Liver (tissue), 9 donors: Measurements from ENCODE around the gene CEACAM19. TPM values are rescaled to one million over a fixed set of nuclear protein-coding genes. Genes with fewer than 3 reads are reported as not detected.

ENCODE experiments used
- DNase-seq: peaks from one replicate; pipeline ENCODE4 v3.0.0-alpha.2; 2017; ENCODE audit warnings: low spot score
- H3K27ac ChIP-seq, 2 donors: one replicate each; pipeline ENCODE4 v1.7.0; 2013; ENCODE audit warnings: inconsistent platforms in 2 of 2, low read length in 2 of 2, control low read depth in 1 of 2, low read depth in 1 of 2, mild to moderate bottlenecking in 1 of 2
- H3K27me3 ChIP-seq, 4 donors: one replicate each; pipeline versions ENCODE4 v1.6.1 to v1.7.0; 2013; ENCODE audit warnings: low read length in 3 of 4, inconsistent platforms in 1 of 4, mild to moderate bottlenecking in 1 of 4, moderate library complexity in 1 of 4; ENCODE audit not compliant: control insufficient read depth in 4 of 4, insufficient read depth in 4 of 4
- H3K36me3 ChIP-seq, 4 donors: one replicate each; pipeline versions ENCODE4 v1.6.1 to v1.7.0; 2013; ENCODE audit warnings: low read length in 3 of 4, mild to moderate bottlenecking in 3 of 4, low read depth in 1 of 4, moderate library complexity in 1 of 4; ENCODE audit not compliant: control insufficient read depth in 4 of 4, insufficient read depth in 3 of 4
- H3K4me1 ChIP-seq, 4 donors: one replicate each; pipeline versions ENCODE4 v1.6.1 to v1.7.0; 2013; ENCODE audit warnings: low read length in 3 of 4, mild to moderate bottlenecking in 3 of 4, moderate library complexity in 1 of 4; ENCODE audit not compliant: control insufficient read depth in 4 of 4, insufficient read depth in 4 of 4
- H3K4me3 ChIP-seq, 3 donors: one replicate each; pipeline versions ENCODE4 v1.6.1 to v1.7.0; 2013; ENCODE audit warnings: low read length in 3 of 3, control low read depth in 1 of 3, low read depth in 1 of 3, mild to moderate bottlenecking in 1 of 3
- H3K9ac ChIP-seq, 2 donors: one replicate each; pipeline ENCODE4 v1.7.0; 2013; ENCODE audit warnings: low read length in 2 of 2, mild to moderate bottlenecking in 2 of 2, moderate library complexity in 2 of 2, control low read depth in 1 of 2, low read depth in 1 of 2
- H3K9me3 ChIP-seq, 4 donors: one replicate each; pipeline versions ENCODE4 v1.6.1 to v1.7.0; 2013; ENCODE audit warnings: low read length in 3 of 4; ENCODE audit not compliant: control insufficient read depth in 4 of 4
- CTCF ChIP-seq: fragments of 150-350 bp; IDR thresholded peaks from 2 replicates; pipeline ENCODE4 v1.5.1; 2017; ENCODE audit warnings: improper control_type of control experiment, low read depth, low read length; ENCODE audit not compliant: missing input control
- EGR1 ChIP-seq, 2 donors: IDR thresholded peaks; 2 replicates each; pipeline ENCODE4 v1.6.1; 2016 to 2018; ENCODE audit warnings: antibody characterized with exemption in 2 of 2, low read depth in 2 of 2
- FOXA1 ChIP-seq: IDR thresholded peaks from 2 replicates; pipeline ENCODE4 v1.6.1; 2016; ENCODE audit warnings: antibody characterized with exemption
- FOXA2 ChIP-seq: IDR thresholded peaks from 2 replicates; pipeline ENCODE4 v1.6.1; 2016; ENCODE audit warnings: antibody characterized with exemption
- GABPA ChIP-seq, 2 donors: IDR thresholded peaks in 1 of 2; conservative IDR thresholded peaks in 1 of 2; 2 replicates each; pipeline ENCODE4 v1.6.1; 2016; ENCODE audit warnings: antibody characterized with exemption in 2 of 2, mild to moderate bottlenecking in 1 of 2, moderate library complexity in 1 of 2
- HNF4A ChIP-seq, 2 donors: conservative IDR thresholded peaks; 2 replicates each; pipeline ENCODE4 v1.6.1; 2016; ENCODE audit warnings: antibody characterized with exemption in 2 of 2, mild to moderate bottlenecking in 2 of 2
- HNF4G ChIP-seq: IDR thresholded peaks from 2 replicates; pipeline ENCODE4 v1.6.1; 2016; ENCODE audit warnings: antibody characterized with exemption
- JUND ChIP-seq, 2 donors: IDR thresholded peaks; 2 replicates each; pipeline ENCODE4 v1.6.1; 2016; ENCODE audit warnings: antibody characterized with exemption in 2 of 2
- NR2F2 ChIP-seq: IDR thresholded peaks from 2 replicates; pipeline ENCODE4 v1.6.1; 2016; ENCODE audit warnings: antibody characterized with exemption
- RAD21 ChIP-seq, 2 donors: IDR thresholded peaks; 2 replicates each; pipeline ENCODE4 v1.6.1; 2016; ENCODE audit warnings: antibody characterized with exemption in 2 of 2, mild to moderate bottlenecking in 2 of 2
- RXRA ChIP-seq, 2 donors: IDR thresholded peaks; 2 replicates each; pipeline ENCODE4 v1.6.1; 2017 to 2018; ENCODE audit warnings: antibody characterized with exemption in 2 of 2, mild to moderate bottlenecking in 1 of 2
- SP1 ChIP-seq: IDR thresholded peaks from 2 replicates; pipeline ENCODE4 v1.6.1; 2018; ENCODE audit warnings: antibody characterized with exemption, mild to moderate bottlenecking
- TAF1 ChIP-seq: conservative IDR thresholded peaks from 2 replicates; pipeline ENCODE4 v1.6.1; 2016; ENCODE audit warnings: antibody characterized with exemption, mild to moderate bottlenecking
- YY1 ChIP-seq: IDR thresholded peaks from 2 replicates; pipeline ENCODE4 v1.6.1; 2016; ENCODE audit warnings: antibody characterized with exemption, mild to moderate bottlenecking
- ZBTB33 ChIP-seq: IDR thresholded peaks from 2 replicates; pipeline ENCODE4 v1.6.1; 2016; ENCODE audit warnings: antibody characterized with exemption
- WGBS: extraction: QIAGEN DNeasy Blood & Tissue Kit; methylation state at CpG from one replicate; pipeline ENCODE4 v1.1.7; 2013; 5-methylcytosine and 5-hydroxymethylcytosine counted together
- polyA plus RNA-seq, 2 donors: library from polyadenylated mRNA; stranded (reverse) in 1 of 2; unstranded in 1 of 2; fragments of 200-250 nt in 1 of 2; fragments of >200 nt in 1 of 2; fragmentation: Nextera tagmentation in 1 of 2; extraction: Ambion mirVana in 1 of 2; gene quantifications; one replicate each; pipeline versions ENCODE4 v1.2.1 to v1.2.3, GENCODE V29; 2013 to 2015
- total RNA-seq, 2 donors: library from RNA; depleted of rRNA; stranded (reverse); fragments of >200 nt; gene quantifications; one replicate each; pipeline ENCODE4 v1.2.3, GENCODE V29; 2014
- TF ChIP-seq, protein P1 (sequence below): IDR thresholded peaks from 2 replicates; pipeline ENCODE4 v1.6.1; 2016; ENCODE audit warnings: antibody characterized with exemption
- TF ChIP-seq, protein P2 (sequence below): IDR thresholded peaks from 2 replicates; pipeline ENCODE4 v1.6.1; 2016; ENCODE audit warnings: antibody characterized with exemption, mild to moderate bottlenecking
- TF ChIP-seq, protein P3 (sequence below): IDR thresholded peaks from 2 replicates; pipeline ENCODE4 v1.6.1; 2016; ENCODE audit warnings: antibody characterized with exemption
- donor health status: healthy.
- donor health status: healthy.
- donor health status: healthy.
- donor health status: healthy.
- donor health status: healthy.

CEACAM19 gene
- total and polyA plus RNA-seq, 4 donors, result 0.75 to 2.6 (median 1.3) TPM

DNA sequence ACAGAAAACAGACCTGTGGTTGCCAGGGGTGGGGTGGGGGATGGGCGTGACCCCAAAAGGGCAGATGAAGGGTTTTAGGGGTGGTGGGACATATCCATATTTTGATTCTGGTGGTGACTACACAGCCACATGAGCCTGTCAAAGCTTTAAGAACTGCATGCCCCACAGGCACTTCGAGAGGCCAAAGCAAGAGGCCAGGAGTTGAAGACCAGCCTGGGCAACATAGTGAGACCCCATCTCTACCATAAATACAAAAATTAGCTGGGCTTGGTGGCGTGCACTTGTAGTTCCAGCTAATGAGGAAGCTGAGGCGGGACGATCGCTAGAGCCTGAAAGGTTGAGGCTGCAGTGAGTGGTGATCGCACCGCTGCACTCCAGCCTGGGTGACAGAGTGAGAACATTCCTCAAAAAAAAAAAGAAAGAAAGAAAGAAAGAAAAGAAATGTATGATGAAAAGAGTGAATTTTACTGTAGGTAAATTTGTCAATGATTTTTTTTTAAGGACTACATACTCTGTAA is 58.3 kb downstream of the CEACAM19 start:
- peaks cover 4 to 18% (median 14%) of the 10 kb centered on the region in 4 donors for H3K4me1 ChIP-seq
- no peak overlapping the region for H3K27ac ChIP-seq
- no peak for DNase-seq
- H3K4me3 ChIP-seq, result no peak overlapping the region
- no peaks in the 10 kb centered on the region for H3K36me3 ChIP-seq
- H3K27me3 ChIP-seq, result no peaks in the 10 kb centered on the region
- no peak overlapping the region for H3K9ac ChIP-seq
- TF ChIP-seq YY1 (no peak), RAD21 (IDR thresholded peaks at IDR 0.05) (no peak)
- H3K9me3 ChIP-seq, result no peaks in the 10 kb centered on the region
- WGBS, result 90% methylated on average over 8 of the region's 8 CpGs

GRCh38 chr19:44731081-44731480 is 59.8 kb downstream of the CEACAM19 start:
- Histone ChIP-seq H3K27me3 (no peaks in the 10 kb centered on the region), H3K9ac (no peak overlapping the region), H3K4me1 (peaks cover 2 to 15% (median 5%) of the 10 kb centered on the region in 4 donors), H3K4me3 (no peak overlapping the region), H3K9me3 (no peaks in the 10 kb centered on the region), H3K36me3 (no peaks in the 10 kb centered on the region), H3K27ac (no peak overlapping the region)
- TF ChIP-seq RAD21 (IDR thresholded peaks at IDR 0.05) (no peak), HNF4G (no peak), GABPA (IDR thresholded peaks at IDR 0.05 in 1 of 2, conservative IDR thresholded peaks at IDR 0.05 in 1 of 2) (no peak), RXRA (IDR thresholded peaks at IDR 0.05) (no peak), EGR1 (IDR thresholded peaks at IDR 0.05; ENCODE audit: low read depth in 2 of 2) (no peak), TAF1 (no peak), SP1 (no peak), CTCF (no peak), FOXA1 (no peak), ZBTB33 (no peak), JUND (IDR thresholded peaks at IDR 0.05) (no peak), NR2F2 (no peak), HNF4A (conservative IDR thresholded peaks at IDR 0.05) (no peak), YY1 (no peak), FOXA2 (no peak)
- TF ChIP-seq, protein P1, sequence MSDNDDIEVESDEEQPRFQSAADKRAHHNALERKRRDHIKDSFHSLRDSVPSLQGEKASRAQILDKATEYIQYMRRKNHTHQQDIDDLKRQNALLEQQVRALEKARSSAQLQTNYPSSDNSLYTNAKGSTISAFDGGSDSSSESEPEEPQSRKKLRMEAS, result no peak
- TF ChIP-seq, protein P2, sequence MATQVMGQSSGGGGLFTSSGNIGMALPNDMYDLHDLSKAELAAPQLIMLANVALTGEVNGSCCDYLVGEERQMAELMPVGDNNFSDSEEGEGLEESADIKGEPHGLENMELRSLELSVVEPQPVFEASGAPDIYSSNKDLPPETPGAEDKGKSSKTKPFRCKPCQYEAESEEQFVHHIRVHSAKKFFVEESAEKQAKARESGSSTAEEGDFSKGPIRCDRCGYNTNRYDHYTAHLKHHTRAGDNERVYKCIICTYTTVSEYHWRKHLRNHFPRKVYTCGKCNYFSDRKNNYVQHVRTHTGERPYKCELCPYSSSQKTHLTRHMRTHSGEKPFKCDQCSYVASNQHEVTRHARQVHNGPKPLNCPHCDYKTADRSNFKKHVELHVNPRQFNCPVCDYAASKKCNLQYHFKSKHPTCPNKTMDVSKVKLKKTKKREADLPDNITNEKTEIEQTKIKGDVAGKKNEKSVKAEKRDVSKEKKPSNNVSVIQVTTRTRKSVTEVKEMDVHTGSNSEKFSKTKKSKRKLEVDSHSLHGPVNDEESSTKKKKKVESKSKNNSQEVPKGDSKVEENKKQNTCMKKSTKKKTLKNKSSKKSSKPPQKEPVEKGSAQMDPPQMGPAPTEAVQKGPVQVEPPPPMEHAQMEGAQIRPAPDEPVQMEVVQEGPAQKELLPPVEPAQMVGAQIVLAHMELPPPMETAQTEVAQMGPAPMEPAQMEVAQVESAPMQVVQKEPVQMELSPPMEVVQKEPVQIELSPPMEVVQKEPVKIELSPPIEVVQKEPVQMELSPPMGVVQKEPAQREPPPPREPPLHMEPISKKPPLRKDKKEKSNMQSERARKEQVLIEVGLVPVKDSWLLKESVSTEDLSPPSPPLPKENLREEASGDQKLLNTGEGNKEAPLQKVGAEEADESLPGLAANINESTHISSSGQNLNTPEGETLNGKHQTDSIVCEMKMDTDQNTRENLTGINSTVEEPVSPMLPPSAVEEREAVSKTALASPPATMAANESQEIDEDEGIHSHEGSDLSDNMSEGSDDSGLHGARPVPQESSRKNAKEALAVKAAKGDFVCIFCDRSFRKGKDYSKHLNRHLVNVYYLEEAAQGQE, result no peak
- TF ChIP-seq, protein P3, sequence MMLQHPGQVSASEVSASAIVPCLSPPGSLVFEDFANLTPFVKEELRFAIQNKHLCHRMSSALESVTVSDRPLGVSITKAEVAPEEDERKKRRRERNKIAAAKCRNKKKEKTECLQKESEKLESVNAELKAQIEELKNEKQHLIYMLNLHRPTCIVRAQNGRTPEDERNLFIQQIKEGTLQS, result no peak
- WGBS, result 88% methylated on average over 5 of the region's 5 CpGs
- DNase-seq, result no peak
